DOHH2 (cell line): ENCODE results near the gene RANBP1.
"Not testable (repeated sequence)": the region's sequence is repeated elsewhere in the genome, so short reads cannot be mapped to it uniquely, and the experiment has no call there.

Source experiments
- H3F3A ChIP-seq: fragments of 200-600 bp; sonication (generic), shearing (Covaris generic); 2 replicates; pipeline ENCODE4 v1.6.0; 2016; ENCODE audit warnings: antibody characterized with exemption, mild to moderate bottlenecking; ENCODE audit not compliant: control insufficient read depth, insufficient read depth
- H3K27ac ChIP-seq: fragments of 200-600 bp; sonication (generic); 2 replicates; pipeline ENCODE4 v1.5.1; 2014; ENCODE audit warnings: low read depth, mild to moderate bottlenecking, low read length, moderate library complexity
- H3K27me3 ChIP-seq: fragments of 200-600 bp; sonication (generic); 2 replicates; pipeline ENCODE4 v1.6.1; 2014; ENCODE audit warnings: mild to moderate bottlenecking, low read length, mixed read lengths; ENCODE audit not compliant: control insufficient read depth
- H3K36me3 ChIP-seq: fragments of 200-600 bp; sonication (generic); 2 replicates; pipeline ENCODE4 v1.6.1; 2014; ENCODE audit warnings: mild to moderate bottlenecking, low read length, moderate library complexity, mixed read lengths; ENCODE audit not compliant: control insufficient read depth
- H3K4me1 ChIP-seq: fragments of 200-600 bp; sonication (generic); 2 replicates; pipeline ENCODE4 v1.6.1; 2014; ENCODE audit warnings: mild to moderate bottlenecking, low read length, mixed read lengths; ENCODE audit not compliant: control insufficient read depth
- H3K4me2 ChIP-seq: fragments of 200-600 bp; sonication (generic); 2 replicates; pipeline ENCODE4 v1.6.0; 2014; ENCODE audit warnings: mild to moderate bottlenecking, low read length, moderate library complexity
- H3K4me3 ChIP-seq: fragments of 200-600 bp; sonication (generic); 2 replicates; pipeline ENCODE4 v1.5.1; 2014; ENCODE audit warnings: mild to moderate bottlenecking, low read length, mixed read lengths
- H3K79me2 ChIP-seq: fragments of 200-600 bp; sonication (generic); 2 replicates; pipeline ENCODE4 v1.6.1; 2014; ENCODE audit warnings: mild to moderate bottlenecking, low read length, mixed read lengths; ENCODE audit not compliant: control insufficient read depth
- H3K9me2 ChIP-seq: fragments of 200-600 bp; sonication (generic); replicated peaks from 2 replicates; pipeline ENCODE4 v1.6.1; 2014; ENCODE audit warnings: mild to moderate bottlenecking, low read length, mixed read lengths; ENCODE audit not compliant: control insufficient read depth
- H3K9me3 ChIP-seq: fragments of 200-600 bp; sonication (generic); 2 replicates; pipeline ENCODE4 v1.6.1; 2014; ENCODE audit warnings: antibody characterized with exemption, low read length, mixed read lengths; ENCODE audit not compliant: control insufficient read depth, insufficient read depth
- H4K20me1 ChIP-seq: fragments of 200-600 bp; sonication (generic); 2 replicates; pipeline ENCODE4 v1.6.0; 2014; ENCODE audit warnings: low read depth, mild to moderate bottlenecking, antibody characterized with exemption, low read length, moderate library complexity; ENCODE audit not compliant: control insufficient read depth, insufficient read depth
- CTCF ChIP-seq: fragments of 200-600 bp; sonication (generic); IDR thresholded peaks from one replicate; pipeline ENCODE4 v1.5.1; 2014; ENCODE audit warnings: antibody characterized with exemption, mild to moderate bottlenecking, low read depth, low read length; ENCODE audit not compliant: poor library complexity, severe bottlenecking
- EZH2phosphoT487 ChIP-seq: fragments of 200-600 bp; sonication (generic); IDR thresholded peaks from 2 replicates; pipeline ENCODE4 v1.6.1; 2017; ENCODE audit warnings: borderline replicate concordance, mild to moderate bottlenecking, antibody characterized with exemption, low read length, moderate library complexity, mixed read lengths

Gene RANBP1

GRCh38 chr22:20158391-20159036, 42.6 kb downstream of the RANBP1 start:
- H3K4me1 ChIP-seq: no peaks in the 10 kb centered on the region

GRCh38 chr22:20159076-20159475, 43.2 kb downstream of the RANBP1 start:
- Histone ChIP-seq H3K27ac (no peak overlapping the region), H3K36me3 (no peaks in the 10 kb centered on the region), H3K4me2 (no peak overlapping the region), H3K4me1 (no peaks in the 10 kb centered on the region), H3K4me3 (no peak overlapping the region), H4K20me1 (no peaks in the 10 kb centered on the region), H3K9me2 (no peaks in the 10 kb centered on the region), H3F3A (no peaks in the 10 kb centered on the region), H3K79me2 (no peaks in the 10 kb centered on the region), H3K9me3 (no peaks in the 10 kb centered on the region; the same call in 1 of the 2 replicates), H3K27me3 (0 out of 2 replicates have a peak, but pooled peaks cover 3% of the 10 kb centered on the region)
- TF ChIP-seq EZH2phosphoT487: no peak
- no peak for TF ChIP-seq CTCF

More at GRCh38 chr22:20158391-20159036, 42.6 kb downstream of the RANBP1 start:
- Histone ChIP-seq H4K20me1 (no peaks in the 10 kb centered on the region), H3F3A (no peaks in the 10 kb centered on the region), H3K79me2 (no peaks in the 10 kb centered on the region), H3K9me2 (no peaks in the 10 kb centered on the region), H3K36me3 (no peaks in the 10 kb centered on the region), H3K4me3 (no peak overlapping the region), H3K4me2 (no peak overlapping the region), H3K27ac (no peak overlapping the region), H3K27me3 (0 out of 2 replicates have a peak, but pooled peaks cover 3% of the 10 kb centered on the region), H3K9me3 (no peaks in the 10 kb centered on the region; the same call in 1 of the 2 replicates)
- no peak for TF ChIP-seq CTCF
- TF ChIP-seq EZH2phosphoT487: no peak

- not testable (repeated sequence) for H3K79me2 ChIP-seq, H3F3A ChIP-seq, H3K9me3 ChIP-seq, H3K9me2 ChIP-seq, H3K4me2 ChIP-seq, H4K20me1 ChIP-seq, H3K27ac ChIP-seq, H3K36me3 ChIP-seq, H3K4me3 ChIP-seq, H3K4me1 ChIP-seq, H3K27me3 ChIP-seq
Observed at GRCh38 chr22:20159531-20159930, 43.6 kb downstream of the RANBP1 start.

GRCh38 chr22:20160041-20160440, 44.1 kb downstream of the RANBP1 start:
- H3K4me1 ChIP-seq: no peaks in the 10 kb centered on the region
- H3K4me3 ChIP-seq: no peak overlapping the region
- 0 out of 2 replicates have a peak, but pooled peaks cover 3% of the 10 kb centered on the region for H3K27me3 ChIP-seq
- no peaks in the 10 kb centered on the region for H3F3A ChIP-seq
- H3K36me3 ChIP-seq: no peaks in the 10 kb centered on the region
- TF ChIP-seq EZH2phosphoT487 (no peak), CTCF (no peak)
- no peaks in the 10 kb centered on the region; the same call in 1 of the 2 replicates for H3K9me3 ChIP-seq
- H3K27ac ChIP-seq: no peak overlapping the region
- H3K9me2 ChIP-seq: no peaks in the 10 kb centered on the region
- H4K20me1 ChIP-seq: no peaks in the 10 kb centered on the region
- H3K79me2 ChIP-seq: no peaks in the 10 kb centered on the region
- H3K4me2 ChIP-seq: no peak overlapping the region
